WTC11 (cell line): ENCODE data around the gene HYDIN.

Source experiments
- ATF1 ChIP-seq: sonication (generic); formaldehyde crosslinking; IDR thresholded peaks from 2 replicates; pipeline ENCODE4 v1.8.1; 2023; ENCODE audit warnings: mild to moderate bottlenecking, moderate library complexity, missing genetic modification reagents
- KAT7 ChIP-seq: sonication (generic); formaldehyde crosslinking; IDR thresholded peaks from 2 replicates; pipeline ENCODE4 v1.8.1; 2023; ENCODE audit warnings: missing genetic modification reagents, mild to moderate bottlenecking, borderline replicate concordance
- TEAD1 ChIP-seq: sonication (generic); formaldehyde crosslinking; IDR thresholded peaks from 2 replicates; pipeline ENCODE4 v1.8.0; 2022; ENCODE audit warnings: mild to moderate bottlenecking, missing genetic modification reagents
- TP53 ChIP-seq: sonication (generic); formaldehyde crosslinking; IDR thresholded peaks from 2 replicates; pipeline ENCODE4 v1.8.1; 2023; ENCODE audit warnings: mild to moderate bottlenecking, missing genetic modification reagents
- TF ChIP-seq, protein P1 (sequence below): fragments of 200-600 bp; IDR thresholded peaks from 2 replicates; pipeline ENCODE4 v1.8.0; 2022; ENCODE audit warnings: antibody characterized with exemption
- TF ChIP-seq, protein P2 (sequence below): sonication (generic); formaldehyde crosslinking; IDR thresholded peaks from 2 replicates; pipeline ENCODE4 v1.8.1; 2023; ENCODE audit warnings: mild to moderate bottlenecking, missing genetic modification reagents, borderline replicate concordance
- TF ChIP-seq, protein P3 (sequence below): sonication (generic); formaldehyde crosslinking; IDR thresholded peaks from 2 replicates; pipeline ENCODE4 v1.8.0; 2022; ENCODE audit warnings: missing genetic modification reagents
- TF ChIP-seq, protein P4 (sequence below): sonication (generic); formaldehyde crosslinking; conservative IDR thresholded peaks from 2 replicates; pipeline ENCODE4 v1.8.1; 2022; ENCODE audit warnings: mild to moderate bottlenecking, missing genetic modification reagents
- TF ChIP-seq, protein P5 (sequence below): sonication (generic); formaldehyde crosslinking; IDR thresholded peaks from 2 replicates; pipeline ENCODE4 v1.8.1; 2022; ENCODE audit warnings: low read depth, missing genetic modification reagents, borderline replicate concordance
- TF ChIP-seq, protein P6 (sequence below): sonication (generic); formaldehyde crosslinking; IDR thresholded peaks from 2 replicates; pipeline ENCODE4 v1.8.1; 2022; ENCODE audit warnings: low read depth, mild to moderate bottlenecking, moderate library complexity, missing genetic modification reagents, borderline replicate concordance

DNA sequence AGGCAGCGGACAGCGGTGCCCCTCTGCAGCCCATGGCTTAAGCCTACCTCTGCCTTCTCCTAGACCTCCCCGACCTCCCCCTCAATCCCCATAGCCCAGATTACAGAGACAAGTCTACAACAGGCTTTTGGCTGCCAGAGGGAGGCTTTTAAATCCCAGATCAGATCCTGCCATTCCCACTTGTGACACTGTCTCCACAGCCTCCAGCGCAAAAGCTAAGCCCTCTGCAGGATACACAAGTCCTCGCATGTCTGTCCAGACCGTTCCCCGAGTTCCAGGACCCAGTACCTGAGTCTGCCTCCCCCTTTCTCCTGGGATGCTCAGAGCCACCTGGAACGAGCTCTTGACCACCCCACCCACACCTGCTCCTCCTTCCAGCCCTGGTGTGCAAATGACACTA lies 460.8 kb downstream of the HYDIN start:
- TF ChIP-seq, protein P1, sequence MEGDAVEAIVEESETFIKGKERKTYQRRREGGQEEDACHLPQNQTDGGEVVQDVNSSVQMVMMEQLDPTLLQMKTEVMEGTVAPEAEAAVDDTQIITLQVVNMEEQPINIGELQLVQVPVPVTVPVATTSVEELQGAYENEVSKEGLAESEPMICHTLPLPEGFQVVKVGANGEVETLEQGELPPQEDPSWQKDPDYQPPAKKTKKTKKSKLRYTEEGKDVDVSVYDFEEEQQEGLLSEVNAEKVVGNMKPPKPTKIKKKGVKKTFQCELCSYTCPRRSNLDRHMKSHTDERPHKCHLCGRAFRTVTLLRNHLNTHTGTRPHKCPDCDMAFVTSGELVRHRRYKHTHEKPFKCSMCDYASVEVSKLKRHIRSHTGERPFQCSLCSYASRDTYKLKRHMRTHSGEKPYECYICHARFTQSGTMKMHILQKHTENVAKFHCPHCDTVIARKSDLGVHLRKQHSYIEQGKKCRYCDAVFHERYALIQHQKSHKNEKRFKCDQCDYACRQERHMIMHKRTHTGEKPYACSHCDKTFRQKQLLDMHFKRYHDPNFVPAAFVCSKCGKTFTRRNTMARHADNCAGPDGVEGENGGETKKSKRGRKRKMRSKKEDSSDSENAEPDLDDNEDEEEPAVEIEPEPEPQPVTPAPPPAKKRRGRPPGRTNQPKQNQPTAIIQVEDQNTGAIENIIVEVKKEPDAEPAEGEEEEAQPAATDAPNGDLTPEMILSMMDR, result no peak
- TF ChIP-seq ATF1 (CRISPR knock-in tag), result no peak
- TF ChIP-seq, protein P2, sequence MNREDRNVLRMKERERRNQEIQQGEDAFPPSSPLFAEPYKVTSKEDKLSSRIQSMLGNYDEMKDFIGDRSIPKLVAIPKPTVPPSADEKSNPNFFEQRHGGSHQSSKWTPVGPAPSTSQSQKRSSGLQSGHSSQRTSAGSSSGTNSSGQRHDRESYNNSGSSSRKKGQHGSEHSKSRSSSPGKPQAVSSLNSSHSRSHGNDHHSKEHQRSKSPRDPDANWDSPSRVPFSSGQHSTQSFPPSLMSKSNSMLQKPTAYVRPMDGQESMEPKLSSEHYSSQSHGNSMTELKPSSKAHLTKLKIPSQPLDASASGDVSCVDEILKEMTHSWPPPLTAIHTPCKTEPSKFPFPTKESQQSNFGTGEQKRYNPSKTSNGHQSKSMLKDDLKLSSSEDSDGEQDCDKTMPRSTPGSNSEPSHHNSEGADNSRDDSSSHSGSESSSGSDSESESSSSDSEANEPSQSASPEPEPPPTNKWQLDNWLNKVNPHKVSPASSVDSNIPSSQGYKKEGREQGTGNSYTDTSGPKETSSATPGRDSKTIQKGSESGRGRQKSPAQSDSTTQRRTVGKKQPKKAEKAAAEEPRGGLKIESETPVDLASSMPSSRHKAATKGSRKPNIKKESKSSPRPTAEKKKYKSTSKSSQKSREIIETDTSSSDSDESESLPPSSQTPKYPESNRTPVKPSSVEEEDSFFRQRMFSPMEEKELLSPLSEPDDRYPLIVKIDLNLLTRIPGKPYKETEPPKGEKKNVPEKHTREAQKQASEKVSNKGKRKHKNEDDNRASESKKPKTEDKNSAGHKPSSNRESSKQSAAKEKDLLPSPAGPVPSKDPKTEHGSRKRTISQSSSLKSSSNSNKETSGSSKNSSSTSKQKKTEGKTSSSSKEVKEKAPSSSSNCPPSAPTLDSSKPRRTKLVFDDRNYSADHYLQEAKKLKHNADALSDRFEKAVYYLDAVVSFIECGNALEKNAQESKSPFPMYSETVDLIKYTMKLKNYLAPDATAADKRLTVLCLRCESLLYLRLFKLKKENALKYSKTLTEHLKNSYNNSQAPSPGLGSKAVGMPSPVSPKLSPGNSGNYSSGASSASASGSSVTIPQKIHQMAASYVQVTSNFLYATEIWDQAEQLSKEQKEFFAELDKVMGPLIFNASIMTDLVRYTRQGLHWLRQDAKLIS (CRISPR knock-in tag), result no peak
- TF ChIP-seq, protein P3, sequence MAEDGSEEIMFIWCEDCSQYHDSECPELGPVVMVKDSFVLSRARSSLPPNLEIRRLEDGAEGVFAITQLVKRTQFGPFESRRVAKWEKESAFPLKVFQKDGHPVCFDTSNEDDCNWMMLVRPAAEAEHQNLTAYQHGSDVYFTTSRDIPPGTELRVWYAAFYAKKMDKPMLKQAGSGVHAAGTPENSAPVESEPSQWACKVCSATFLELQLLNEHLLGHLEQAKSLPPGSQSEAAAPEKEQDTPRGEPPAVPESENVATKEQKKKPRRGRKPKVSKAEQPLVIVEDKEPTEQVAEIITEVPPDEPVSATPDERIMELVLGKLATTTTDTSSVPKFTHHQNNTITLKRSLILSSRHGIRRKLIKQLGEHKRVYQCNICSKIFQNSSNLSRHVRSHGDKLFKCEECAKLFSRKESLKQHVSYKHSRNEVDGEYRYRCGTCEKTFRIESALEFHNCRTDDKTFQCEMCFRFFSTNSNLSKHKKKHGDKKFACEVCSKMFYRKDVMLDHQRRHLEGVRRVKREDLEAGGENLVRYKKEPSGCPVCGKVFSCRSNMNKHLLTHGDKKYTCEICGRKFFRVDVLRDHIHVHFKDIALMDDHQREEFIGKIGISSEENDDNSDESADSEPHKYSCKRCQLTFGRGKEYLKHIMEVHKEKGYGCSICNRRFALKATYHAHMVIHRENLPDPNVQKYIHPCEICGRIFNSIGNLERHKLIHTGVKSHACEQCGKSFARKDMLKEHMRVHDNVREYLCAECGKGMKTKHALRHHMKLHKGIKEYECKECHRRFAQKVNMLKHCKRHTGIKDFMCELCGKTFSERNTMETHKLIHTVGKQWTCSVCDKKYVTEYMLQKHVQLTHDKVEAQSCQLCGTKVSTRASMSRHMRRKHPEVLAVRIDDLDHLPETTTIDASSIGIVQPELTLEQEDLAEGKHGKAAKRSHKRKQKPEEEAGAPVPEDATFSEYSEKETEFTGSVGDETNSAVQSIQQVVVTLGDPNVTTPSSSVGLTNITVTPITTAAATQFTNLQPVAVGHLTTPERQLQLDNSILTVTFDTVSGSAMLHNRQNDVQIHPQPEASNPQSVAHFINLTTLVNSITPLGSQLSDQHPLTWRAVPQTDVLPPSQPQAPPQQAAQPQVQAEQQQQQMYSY (CRISPR knock-in tag), result no peak
- TF ChIP-seq, protein P4, sequence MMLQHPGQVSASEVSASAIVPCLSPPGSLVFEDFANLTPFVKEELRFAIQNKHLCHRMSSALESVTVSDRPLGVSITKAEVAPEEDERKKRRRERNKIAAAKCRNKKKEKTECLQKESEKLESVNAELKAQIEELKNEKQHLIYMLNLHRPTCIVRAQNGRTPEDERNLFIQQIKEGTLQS (CRISPR knock-in tag), result no peak
- no peak for TF ChIP-seq TEAD1 (CRISPR knock-in tag)
- TF ChIP-seq, protein P5, sequence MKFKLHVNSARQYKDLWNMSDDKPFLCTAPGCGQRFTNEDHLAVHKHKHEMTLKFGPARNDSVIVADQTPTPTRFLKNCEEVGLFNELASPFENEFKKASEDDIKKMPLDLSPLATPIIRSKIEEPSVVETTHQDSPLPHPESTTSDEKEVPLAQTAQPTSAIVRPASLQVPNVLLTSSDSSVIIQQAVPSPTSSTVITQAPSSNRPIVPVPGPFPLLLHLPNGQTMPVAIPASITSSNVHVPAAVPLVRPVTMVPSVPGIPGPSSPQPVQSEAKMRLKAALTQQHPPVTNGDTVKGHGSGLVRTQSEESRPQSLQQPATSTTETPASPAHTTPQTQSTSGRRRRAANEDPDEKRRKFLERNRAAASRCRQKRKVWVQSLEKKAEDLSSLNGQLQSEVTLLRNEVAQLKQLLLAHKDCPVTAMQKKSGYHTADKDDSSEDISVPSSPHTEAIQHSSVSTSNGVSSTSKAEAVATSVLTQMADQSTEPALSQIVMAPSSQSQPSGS, result no peak
- no peak for TF ChIP-seq KAT7
- no peak for TF ChIP-seq TP53
- TF ChIP-seq, protein P6, sequence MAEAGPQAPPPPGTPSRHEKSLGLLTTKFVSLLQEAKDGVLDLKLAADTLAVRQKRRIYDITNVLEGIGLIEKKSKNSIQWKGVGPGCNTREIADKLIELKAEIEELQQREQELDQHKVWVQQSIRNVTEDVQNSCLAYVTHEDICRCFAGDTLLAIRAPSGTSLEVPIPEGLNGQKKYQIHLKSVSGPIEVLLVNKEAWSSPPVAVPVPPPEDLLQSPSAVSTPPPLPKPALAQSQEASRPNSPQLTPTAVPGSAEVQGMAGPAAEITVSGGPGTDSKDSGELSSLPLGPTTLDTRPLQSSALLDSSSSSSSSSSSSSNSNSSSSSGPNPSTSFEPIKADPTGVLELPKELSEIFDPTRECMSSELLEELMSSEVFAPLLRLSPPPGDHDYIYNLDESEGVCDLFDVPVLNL (CRISPR knock-in tag), result no peak
